K562 (cell line): ENCODE measurements around the gene HMOX1. TPM values are rescaled to one million over a fixed set of nuclear protein-coding genes. Genes with fewer than 3 reads are reported as not detected.

Experiments used
- ATAC-seq: fragments of 200-7000 bp; cut with Tn5 transposase; 3 replicates; pipeline ENCODE4 v1.9.1; 2020; ENCODE audit warnings: moderate library complexity
- BruUV-seq: library from RNA; stranded (reverse); fragments of 400-500 nt; replicated peaks from 2 replicates; lab custom pipeline; 2021; lab: Mats Ljungman, UMichigan
- CTCF ChIA-PET: fragments of 300-600 bp; formaldehyde crosslinking; extraction: SDS; loops from one replicate; lab custom pipeline; 2021; ENCODE audit warnings: low intra/inter-chr PET ratio; lab: Yijun Ruan, JAX
- POLR2A ChIA-PET: fragments of 300-600, 350-650 bp; sonication (Branson Sonifier 250); formaldehyde crosslinking; extraction: SDS; loops from one replicate; lab custom pipeline; 2021; ENCODE audit warnings: antibody characterized with exemption, inconsistent platforms; lab: Yijun Ruan, JAX
- DNase-seq, 4 experiments: peaks; one replicate each; pipeline versions ENCODE4 v3.0.0 to v3.0.0-alpha.2; 2011 to 2018; ENCODE audit warnings: low spot score in 3 of 4, mixed read lengths in 3 of 4; ENCODE audit errors: extremely low read depth in 1 of 4
- FAIRE-seq: peaks from 2 replicates; lab custom pipeline; 2011; peaks lifted over from hg19 to GRCh38; lab: Jason Lieb, UNC
- H2AFZ ChIP-seq: 2 replicates; pipeline ENCODE4 v1.6.0; 2011; ENCODE audit warnings: low read depth, low read length, control low read depth, inconsistent platforms
- H3K27ac ChIP-seq: fragments of 200-600 bp; 3 replicates; pipeline ENCODE4 v1.8.0; 2011; ENCODE audit warnings: low read depth, mild to moderate bottlenecking, control low read depth, inconsistent platforms, low read length, moderate library complexity, mixed read lengths; ENCODE audit errors: extremely low read depth
- H3K27me3 ChIP-seq, 2 experiments: fragments of 300-600 bp in 1 of 2; 2 replicates in 1 of 2; 3 replicates in 1 of 2; pipeline versions ENCODE4 v1.6.0 to v1.8.0; 2011; ENCODE audit warnings: inconsistent platforms in 2 of 2, low read length in 2 of 2, mild to moderate bottlenecking in 1 of 2, mixed read lengths in 1 of 2, moderate library complexity in 1 of 2; ENCODE audit not compliant: control insufficient read depth in 2 of 2, insufficient read depth in 2 of 2
- H3K36me3 ChIP-seq: fragments of 300-600 bp; 3 replicates; pipeline ENCODE4 v1.8.0; 2011; ENCODE audit warnings: mild to moderate bottlenecking, low read length, inconsistent platforms; ENCODE audit not compliant: control insufficient read depth, insufficient read depth
- H3K4me1 ChIP-seq, 2 experiments: fragments of 200-600 bp in 1 of 2; replicated peaks in 1 of 2; 2 replicates in 1 of 2; 3 replicates in 1 of 2; pipeline versions ENCODE4 v1.5.1 to v1.8.0; 2011; ENCODE audit warnings: inconsistent platforms in 2 of 2, low read length in 2 of 2, mild to moderate bottlenecking in 1 of 2, mixed read lengths in 1 of 2, moderate library complexity in 1 of 2; ENCODE audit not compliant: control insufficient read depth in 2 of 2, insufficient read depth in 2 of 2
- H3K4me2 ChIP-seq: 2 replicates; pipeline ENCODE4 v1.6.1; 2011; ENCODE audit warnings: low read length, control low read depth, inconsistent platforms, mixed read lengths; ENCODE audit not compliant: insufficient read depth
- H3K4me3 ChIP-seq: fragments of 200-600 bp; sonication (generic), shearing (Covaris generic); 2 replicates; pipeline ENCODE4 v1.5.1; 2016; ENCODE audit warnings: control low read depth, inconsistent platforms
- H3K79me2 ChIP-seq: fragments of 200-600 bp; 3 replicates; pipeline ENCODE4 v1.8.0; 2011; ENCODE audit warnings: low read length, inconsistent platforms; ENCODE audit not compliant: control insufficient read depth, insufficient read depth
- H3K9ac ChIP-seq, 2 experiments: 2 replicates each; pipeline versions ENCODE4 v1.6.0 to v1.6.1; 2011; ENCODE audit warnings: low read depth in 2 of 2, low read length in 2 of 2, control low read depth in 1 of 2, inconsistent platforms in 1 of 2, mild to moderate bottlenecking in 1 of 2, mixed read lengths in 1 of 2; ENCODE audit not compliant: insufficient read depth in 1 of 2
- H3K9me1 ChIP-seq: one replicate; pipeline ENCODE4 v1.6.0; 2011; ENCODE audit warnings: inconsistent platforms, mild to moderate bottlenecking, low read length, moderate library complexity; ENCODE audit not compliant: control insufficient read depth, insufficient read depth
- H3K9me3 ChIP-seq: replicated peaks from 2 replicates; pipeline ENCODE4 v1.5.1; 2011; ENCODE audit warnings: low read depth, low read length, inconsistent platforms; ENCODE audit not compliant: control insufficient read depth, insufficient read depth
- H4K20me1 ChIP-seq: replicated peaks from 2 replicates; pipeline ENCODE4 v1.6.1; 2011; ENCODE audit warnings: low read length, inconsistent platforms, mixed read lengths; ENCODE audit not compliant: control insufficient read depth, insufficient read depth
- ELF1 ChIP-seq: fragments of 200-800 bp; sonication (Bioruptor generic); IDR thresholded peaks from 2 replicates; pipeline ENCODE4 v1.6.1; 2016; ENCODE audit warnings: missing genetic modification characterization, missing compliant biosample characterization
- LARP7 ChIP-seq: fragments of 450-650 bp; IDR thresholded peaks from 2 replicates; pipeline ENCODE4 v1.6.1; 2016
- TEAD4 ChIP-seq, 2 experiments: sonication (generic) in 1 of 2; formaldehyde crosslinking in 1 of 2; IDR thresholded peaks; 2 replicates each; pipeline versions ENCODE4 v1.6.1 to v1.8.0; 2012 to 2022; ENCODE audit warnings: borderline replicate concordance in 1 of 2, inconsistent platforms in 1 of 2, low read length in 1 of 2, mild to moderate bottlenecking in 1 of 2, missing genetic modification reagents in 1 of 2
- ZC3H8 ChIP-seq: fragments of 450-650 bp; IDR thresholded peaks from 2 replicates; pipeline ENCODE4 v1.6.1; 2017
- WGBS: fragments of 100-300 bp; shearing (Covaris generic); methylation state at CpG from one replicate; pipeline ENCODE4 v1.1.6; 2016; ENCODE audit warnings: low coverage, mixed read lengths; ENCODE audit not compliant: insufficient coverage; ENCODE audit errors: missing lambda C conversion rate; 5-methylcytosine and 5-hydroxymethylcytosine counted together
- in situ Hi-C: fragments of 300-500 bp; cut with MboI; formaldehyde crosslinking; loops from 4 replicates; pipeline ENCODE4 v1.15.0; 2018; ENCODE audit warnings: inconsistent platforms, mixed read lengths
- intact Hi-C: fragments of 100-400 bp; cut with micrococcal nuclease; formaldehyde crosslinking; loops from 2 replicates; pipeline ENCODE4 v1.14.2; 2022
- polyA plus RNA-seq, 8 experiments: library from polyadenylated mRNA; depleted of rRNA in 4 of 8; stranded (reverse) in 5 of 8; unstranded in 3 of 8; fragments of >200 nt; fragmentation: Nextera tagmentation in 2 of 8; fragmentation: Illumina TruSeq in 1 of 8; extraction: Ambion mirVana in 2 of 8; extraction: Trizol in 1 of 8; gene quantifications; 2 replicates each; pipeline versions ENCODE4 v1.2.1 to v1.2.3, GENCODE V29; 2011 to 2014; ENCODE audit warnings: inconsistent platforms in 1 of 8, missing spikeins in 1 of 8
- total RNA-seq, 7 experiments: library from RNA; depleted of rRNA in 6 of 7; stranded (reverse); fragments of >200 nt in 6 of 7; fragmentation: Illumina TruSeq in 2 of 7; extraction: Trizol in 2 of 7; gene quantifications; 2 replicates each; pipeline versions ENCODE4 v1.2.1 to v1.2.3, GENCODE V29; 2011 to 2021; ENCODE audit warnings: low replicate concordance in 1 of 7
- TF ChIP-seq, protein P1 (sequence below), 2 experiments: fragments of 450-650 bp; IDR thresholded peaks; 2 replicates each; pipeline ENCODE4 v1.6.1; 2018; ENCODE audit warnings: mild to moderate bottlenecking in 2 of 2, low read depth in 1 of 2; ENCODE audit not compliant: partially characterized antibody in 2 of 2

The HMOX1 gene
- total and polyA plus RNA-seq, 9 of the 15 experiments (the other 6 are each of a cell fraction or from before 2014, with no cell fraction given) = not detected

DNA sequence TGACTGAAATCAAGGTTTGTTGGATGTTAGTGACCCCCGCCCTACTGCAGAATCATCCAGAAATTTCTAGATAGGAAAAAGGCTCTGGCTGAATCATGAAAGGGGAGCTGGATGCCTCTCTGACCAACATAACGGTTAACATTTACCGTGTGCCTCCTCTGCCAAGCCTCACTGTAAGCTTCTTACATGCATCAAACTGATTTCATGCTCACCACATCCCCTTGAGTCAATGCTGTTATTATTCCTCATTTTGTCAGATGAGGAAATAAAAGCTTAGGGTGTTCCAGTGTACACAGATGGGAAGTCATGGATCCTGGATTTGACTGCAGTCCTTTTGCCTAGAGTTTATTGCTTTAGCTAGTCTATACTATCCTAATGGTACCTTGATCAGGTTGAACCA lies 5.9 kb upstream of the HMOX1 start:
- TF ChIP-seq ELF1 (tag) (no peak), LARP7 (no peak), TEAD4 (IDR thresholded peaks at IDR 0.05; ENCODE audit: low read length) (no peak), TEAD4 (CRISPR knock-in tag; IDR thresholded peaks at IDR 0.05; ENCODE audit: borderline replicate concordance) (no peak), ZC3H8 (no peak)
- TF ChIP-seq, protein P1, sequence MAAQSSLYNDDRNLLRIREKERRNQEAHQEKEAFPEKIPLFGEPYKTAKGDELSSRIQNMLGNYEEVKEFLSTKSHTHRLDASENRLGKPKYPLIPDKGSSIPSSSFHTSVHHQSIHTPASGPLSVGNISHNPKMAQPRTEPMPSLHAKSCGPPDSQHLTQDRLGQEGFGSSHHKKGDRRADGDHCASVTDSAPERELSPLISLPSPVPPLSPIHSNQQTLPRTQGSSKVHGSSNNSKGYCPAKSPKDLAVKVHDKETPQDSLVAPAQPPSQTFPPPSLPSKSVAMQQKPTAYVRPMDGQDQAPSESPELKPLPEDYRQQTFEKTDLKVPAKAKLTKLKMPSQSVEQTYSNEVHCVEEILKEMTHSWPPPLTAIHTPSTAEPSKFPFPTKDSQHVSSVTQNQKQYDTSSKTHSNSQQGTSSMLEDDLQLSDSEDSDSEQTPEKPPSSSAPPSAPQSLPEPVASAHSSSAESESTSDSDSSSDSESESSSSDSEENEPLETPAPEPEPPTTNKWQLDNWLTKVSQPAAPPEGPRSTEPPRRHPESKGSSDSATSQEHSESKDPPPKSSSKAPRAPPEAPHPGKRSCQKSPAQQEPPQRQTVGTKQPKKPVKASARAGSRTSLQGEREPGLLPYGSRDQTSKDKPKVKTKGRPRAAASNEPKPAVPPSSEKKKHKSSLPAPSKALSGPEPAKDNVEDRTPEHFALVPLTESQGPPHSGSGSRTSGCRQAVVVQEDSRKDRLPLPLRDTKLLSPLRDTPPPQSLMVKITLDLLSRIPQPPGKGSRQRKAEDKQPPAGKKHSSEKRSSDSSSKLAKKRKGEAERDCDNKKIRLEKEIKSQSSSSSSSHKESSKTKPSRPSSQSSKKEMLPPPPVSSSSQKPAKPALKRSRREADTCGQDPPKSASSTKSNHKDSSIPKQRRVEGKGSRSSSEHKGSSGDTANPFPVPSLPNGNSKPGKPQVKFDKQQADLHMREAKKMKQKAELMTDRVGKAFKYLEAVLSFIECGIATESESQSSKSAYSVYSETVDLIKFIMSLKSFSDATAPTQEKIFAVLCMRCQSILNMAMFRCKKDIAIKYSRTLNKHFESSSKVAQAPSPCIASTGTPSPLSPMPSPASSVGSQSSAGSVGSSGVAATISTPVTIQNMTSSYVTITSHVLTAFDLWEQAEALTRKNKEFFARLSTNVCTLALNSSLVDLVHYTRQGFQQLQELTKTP (IDR thresholded peaks at IDR 0.05; ENCODE audit: low read depth in 1 of 2, partially characterized antibody in 2 of 2) = no peak
- ChIA-PET POLR2A (interaction anchor here (1.1 kb wide), 2 partner anchors 10 to 28 kb away, joined by 3 read pairs; no protein-coding TSS in a partner anchor), CTCF (no interaction called here)
- no peak overlapping the region; the same call in 2 of the 3 replicates for H3K27ac ChIP-seq
- no peak overlapping the region for H2AFZ ChIP-seq
- no TSS peak for BruUV-seq
- no peak overlapping the region for H3K4me3 ChIP-seq
- ATAC-seq (no peak), DNase-seq (no peak), FAIRE-seq (no peak)
- no peak overlapping the region for H3K4me2 ChIP-seq
- H3K9ac ChIP-seq = no peak overlapping the region
- 74% methylated on average over 3 of the region's 3 CpGs for WGBS
- intact Hi-C loops = no loop called here
- no peaks in the 10 kb centered on the region for H3K9me1 ChIP-seq
- no peaks in the 10 kb centered on the region for H3K9me3 ChIP-seq
- H3K4me1 ChIP-seq = peaks cover 20 to 31% of the 10 kb centered on the region in 2 experiments
- H3K79me2 ChIP-seq = no peaks in the 10 kb centered on the region
- no peaks in the 10 kb centered on the region for H4K20me1 ChIP-seq
- in situ Hi-C loops = no loop called here
- no peaks in the 10 kb centered on the region for H3K27me3 ChIP-seq
- no peaks in the 10 kb centered on the region for H3K36me3 ChIP-seq
